Glomerular visceral epithelial cell (primary cell): ENCODE measurements around the gene PRKD2.
"Not testable (repeated sequence)": the region's sequence is repeated elsewhere in the genome, so short reads cannot be mapped to it uniquely, and the experiment has no call there.

Source experiments
- DNase-seq: peaks from one replicate; pipeline ENCODE4 v3.0.0-alpha.2; 2016; ENCODE audit errors: extremely low spot score

PRKD2 gene

DNA sequence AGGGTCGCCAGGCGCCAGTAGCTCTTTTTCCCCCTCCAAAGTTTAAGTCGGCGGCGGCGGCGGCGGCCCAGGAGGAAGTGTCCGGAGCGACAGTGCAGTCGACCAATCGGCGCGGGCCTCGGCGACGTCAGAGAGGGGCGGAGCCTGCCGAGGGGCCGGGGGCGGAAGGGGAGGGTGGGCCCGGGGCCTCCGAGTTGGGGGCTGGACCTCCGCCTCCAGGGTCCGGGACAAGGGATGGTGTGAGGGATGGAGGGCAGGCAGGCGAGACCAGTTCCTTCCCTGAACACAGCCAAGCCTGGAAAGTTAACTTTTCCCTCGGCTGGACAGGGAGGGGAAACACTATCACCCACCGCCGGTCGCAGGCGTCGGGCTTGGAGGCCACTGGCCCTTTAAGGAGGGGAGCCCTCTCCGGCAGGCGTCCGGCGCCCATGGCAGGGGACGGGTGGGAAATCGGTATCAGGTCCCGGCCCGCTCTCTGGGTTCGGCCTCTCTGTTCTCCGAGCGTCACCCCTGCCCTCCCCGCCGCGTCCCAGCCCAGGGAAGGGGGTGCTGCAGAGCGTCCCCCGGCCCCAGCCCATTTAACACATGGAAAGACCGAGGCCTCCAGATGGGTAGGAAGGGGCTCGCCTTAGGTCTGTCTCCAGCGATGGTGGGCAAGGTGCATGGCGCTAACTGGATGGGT is at the start of gene PRKD2:
TSS of gene PRKD2 (minus strand) at position 81 of the 682 bp plus-strand sequence. CDS start 744 bp downstream, outside the sequence.
- DNase-seq, result peak; percentile 82

DNA sequence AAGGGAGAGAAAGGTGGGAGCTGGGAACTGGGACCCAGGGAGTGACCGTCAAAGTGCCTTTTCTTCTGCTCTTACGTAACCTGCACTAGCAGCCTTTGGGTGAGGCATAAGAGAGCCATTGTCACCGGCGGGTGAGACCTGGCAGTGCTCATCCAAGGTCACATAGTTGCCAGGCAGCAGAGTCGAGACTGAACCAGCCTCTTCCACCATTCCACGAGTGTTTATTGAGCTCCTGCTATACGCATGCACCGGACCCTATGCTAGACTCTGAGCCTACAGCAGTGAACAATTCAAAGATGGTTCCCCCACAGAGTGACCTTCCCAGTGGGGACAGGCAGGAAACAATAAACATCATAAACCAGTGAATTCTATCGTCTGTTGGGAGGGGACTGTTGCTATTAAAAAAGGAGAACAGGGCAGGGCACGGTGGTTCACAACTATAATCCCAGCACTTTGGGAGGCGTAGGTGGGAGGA is 47.9 kb upstream of the PRKD2 start:
- no peak for DNase-seq

DNA sequence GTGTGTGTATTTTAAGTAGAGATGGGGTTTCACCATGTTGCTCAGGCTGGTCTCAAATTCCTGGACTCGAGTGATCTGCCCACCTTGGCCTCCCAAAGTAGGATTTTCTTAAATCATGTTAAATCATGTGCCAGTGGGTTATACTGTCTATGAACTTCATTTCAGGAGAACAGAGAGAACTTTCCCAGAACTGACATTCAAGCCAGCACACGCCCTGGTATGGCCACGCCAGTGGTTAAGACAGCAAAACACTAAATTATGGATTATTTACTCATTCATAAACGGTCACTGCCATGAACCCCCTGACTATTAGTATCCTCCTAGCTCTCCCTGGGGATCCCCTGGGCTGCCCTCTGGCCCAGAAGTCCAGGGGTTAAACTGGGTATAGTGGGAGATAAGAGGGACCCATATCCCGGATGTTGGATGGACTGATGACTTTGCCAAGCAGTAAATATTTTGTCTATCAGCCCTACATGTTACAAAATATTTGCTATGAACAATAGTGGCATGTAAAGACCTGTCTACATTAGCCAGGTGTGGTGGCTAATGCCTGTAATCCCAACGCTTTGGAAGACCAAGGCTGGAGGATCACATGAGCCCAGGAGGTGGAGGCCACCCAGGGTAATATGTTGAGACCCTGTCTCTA is 45.5 kb upstream of the PRKD2 start:
- no peak for DNase-seq

DNA sequence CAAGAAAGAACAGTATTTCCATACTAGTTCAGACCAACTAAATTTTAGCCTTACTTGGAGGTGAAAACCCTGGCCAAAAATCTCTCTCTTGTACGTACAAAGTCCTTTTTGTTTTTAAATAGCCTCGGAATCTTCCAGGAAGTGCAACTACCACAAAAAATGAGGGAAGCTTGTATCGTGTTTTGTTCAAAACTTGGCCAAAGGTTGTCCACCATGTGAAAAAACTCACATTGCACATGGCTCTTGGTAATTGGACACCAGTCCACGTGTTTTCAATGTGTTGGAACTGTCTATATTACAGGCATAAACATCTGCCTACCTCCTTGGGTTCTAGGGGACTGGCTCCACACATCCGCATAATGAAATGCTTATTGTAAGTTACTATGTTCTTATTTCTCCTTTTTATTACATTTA is 44.5 kb upstream of the PRKD2 start:
- DNase-seq, result no peak

DNA sequence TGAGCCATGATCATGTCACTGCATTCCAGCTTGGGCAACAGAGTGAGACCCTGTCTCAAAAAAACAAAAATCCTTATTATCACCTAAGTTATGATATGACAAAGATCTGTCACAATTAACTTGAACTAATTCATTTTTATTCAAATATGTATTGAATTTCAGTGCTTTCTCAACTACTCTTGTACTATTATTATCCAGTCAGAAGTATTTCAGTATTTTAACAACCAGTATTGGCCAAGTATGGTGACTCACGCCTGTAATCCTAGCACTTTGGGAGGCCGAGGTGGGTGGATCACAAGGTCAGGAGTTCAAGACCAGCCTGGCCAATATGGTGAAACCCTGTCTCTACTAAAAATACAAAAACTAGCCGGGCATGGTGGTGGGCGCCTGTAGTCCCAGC is 44.0 kb upstream of the PRKD2 start:
- DNase-seq, result not testable (repeated sequence)

DNA sequence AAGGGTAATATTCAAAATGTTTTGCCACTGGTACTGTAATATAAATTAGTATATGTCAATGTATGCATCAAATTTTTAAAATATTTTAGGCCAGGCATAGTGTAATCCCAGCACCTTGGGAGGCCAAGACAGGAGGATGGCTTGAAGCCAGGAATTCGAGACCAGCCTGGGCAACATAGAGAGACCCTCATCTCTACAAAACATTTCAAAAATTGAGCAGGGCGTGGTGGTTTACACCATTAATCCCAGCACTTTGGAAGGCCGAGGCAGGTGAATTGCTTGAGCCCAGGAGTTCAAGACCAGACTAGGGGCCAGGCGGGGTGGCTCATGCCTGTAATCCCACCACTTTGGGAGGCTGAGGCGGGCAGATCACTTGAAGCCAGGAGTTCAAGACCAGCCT is 43.4 kb upstream of the PRKD2 start:
- no peak for DNase-seq

DNA sequence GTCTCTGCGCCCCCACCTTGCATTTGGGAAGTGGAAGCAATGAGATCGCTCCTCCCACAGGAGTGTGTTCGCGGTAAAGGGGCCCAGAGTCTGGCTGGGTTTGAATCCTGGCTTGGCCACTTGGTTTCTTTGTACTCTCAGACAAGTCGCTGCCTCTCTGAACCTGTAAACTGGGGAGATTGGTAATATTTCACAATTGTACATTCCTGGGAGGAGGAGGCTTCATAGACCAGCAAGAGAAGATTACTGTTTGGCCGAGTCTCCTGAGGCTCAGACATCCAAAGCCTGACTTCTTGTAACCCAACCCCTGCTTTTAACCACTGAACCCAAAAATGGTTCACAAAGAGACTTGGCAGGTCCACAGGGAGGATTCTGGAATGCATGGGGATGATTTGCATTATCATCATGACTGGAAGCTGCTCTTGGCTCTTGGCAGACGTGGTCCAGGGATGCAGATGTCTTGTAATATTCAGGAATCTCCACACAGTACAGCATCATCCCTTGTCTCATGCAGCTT is 43.0 kb upstream of the PRKD2 start:
- DNase-seq, result no peak

DNA sequence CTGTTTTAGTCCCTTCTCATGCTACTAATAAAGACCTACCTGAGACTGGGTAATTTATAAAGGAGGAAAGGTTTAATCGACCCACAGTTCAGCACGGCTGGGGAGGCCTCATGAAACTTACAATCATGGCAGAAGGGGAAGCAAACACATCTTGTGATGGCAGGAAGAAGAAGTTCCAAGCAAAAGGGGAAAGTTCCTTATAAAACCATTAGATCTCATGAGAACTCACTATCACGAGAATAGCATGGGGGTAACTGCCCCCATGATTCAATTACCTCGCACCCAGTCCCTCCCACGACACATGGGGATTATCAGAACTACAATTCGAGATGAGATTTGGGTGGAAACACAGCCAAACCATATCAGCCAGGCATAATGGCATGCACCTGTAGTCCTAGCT is 42.3 kb upstream of the PRKD2 start:
- no peak for DNase-seq

DNA sequence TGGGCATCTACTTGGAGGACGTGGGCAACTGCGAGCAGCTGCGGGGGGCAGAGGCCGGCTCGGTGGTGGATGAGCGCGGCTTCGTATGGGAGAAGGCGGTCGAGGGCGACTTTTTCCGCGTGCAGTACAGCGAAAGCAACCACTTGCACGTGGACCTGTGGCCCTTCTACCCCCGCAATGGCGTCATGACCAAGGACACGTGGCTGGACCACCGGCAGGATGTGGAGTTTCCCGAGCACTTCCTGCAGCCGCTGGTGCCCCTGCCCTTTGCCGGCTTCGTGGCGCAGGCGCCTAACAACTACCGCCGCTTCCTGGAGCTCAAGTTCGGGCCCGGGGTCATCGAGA is 39.6 kb upstream of the PRKD2 start:
- DNase-seq, result no peak

DNA sequence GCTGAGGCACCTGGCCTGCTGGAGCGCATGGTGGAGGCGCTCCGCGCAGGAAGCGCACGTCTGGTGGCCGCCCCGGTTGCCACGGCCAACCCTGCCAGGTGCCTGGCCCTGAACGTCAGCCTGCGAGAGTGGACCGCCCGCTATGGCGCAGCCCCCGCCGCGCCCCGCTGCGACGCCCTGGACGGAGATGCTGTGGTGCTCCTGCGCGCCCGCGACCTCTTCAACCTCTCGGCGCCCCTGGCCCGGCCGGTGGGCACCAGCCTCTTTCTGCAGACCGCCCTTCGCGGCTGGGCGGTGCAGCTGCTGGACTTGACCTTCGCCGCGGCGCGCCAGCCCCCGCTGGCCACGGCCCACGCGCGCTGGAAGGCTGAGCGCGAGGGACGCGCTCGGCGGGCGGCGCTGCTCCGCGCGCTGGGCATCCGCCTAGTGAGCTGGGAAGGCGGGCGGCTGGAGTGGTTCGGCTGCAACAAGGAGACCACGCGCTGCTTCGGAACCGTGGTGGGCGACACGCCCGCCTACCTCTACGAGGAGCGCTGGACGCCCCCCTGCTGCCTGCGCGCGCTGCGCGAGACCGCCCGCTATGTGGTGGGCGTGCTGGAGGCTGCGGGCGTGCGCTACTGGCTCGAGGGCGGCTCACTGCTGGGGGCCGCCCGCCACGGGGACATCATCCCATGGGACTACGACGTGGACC is 39.1 kb upstream of the PRKD2 start:
- no peak for DNase-seq

DNA sequence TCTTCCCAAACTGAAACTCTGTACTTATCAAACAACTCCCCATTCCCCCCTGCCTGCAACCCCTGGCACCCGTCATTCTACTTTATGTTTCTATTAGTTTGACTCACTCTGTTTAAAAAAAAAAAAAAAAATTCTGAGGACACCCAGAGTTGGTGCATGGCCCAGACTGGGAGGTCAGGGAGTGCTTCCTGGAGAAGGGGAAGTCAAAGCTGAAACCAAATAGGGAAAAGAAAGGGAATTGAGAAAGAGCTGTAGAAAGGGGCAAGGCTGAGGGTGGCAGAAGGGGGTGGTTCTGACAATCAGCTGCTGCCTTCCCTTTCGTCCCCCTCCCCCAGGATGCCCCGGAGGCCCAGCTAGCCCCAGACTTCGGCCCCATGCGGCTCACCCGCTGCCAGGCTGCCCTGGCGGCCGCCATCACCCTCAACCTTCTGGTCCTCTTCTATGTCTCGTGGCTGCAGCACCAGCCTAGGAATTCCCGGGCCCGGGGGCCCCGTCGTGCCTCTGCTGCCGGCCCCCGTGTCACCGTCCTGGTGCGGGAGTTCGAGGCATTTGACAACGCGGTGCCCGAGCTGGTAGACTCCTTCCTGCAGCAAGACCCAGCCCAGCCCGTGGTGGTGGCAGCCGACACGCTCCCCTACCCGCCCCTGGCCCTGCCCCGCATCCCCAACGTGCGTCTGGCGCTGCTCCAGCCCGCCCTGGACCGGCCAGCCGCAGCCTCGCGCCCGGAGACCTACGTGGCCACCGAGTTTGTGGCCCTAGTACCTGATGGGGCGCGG is 38.4 kb upstream of the PRKD2 start:
- DNase-seq, result no peak

DNA sequence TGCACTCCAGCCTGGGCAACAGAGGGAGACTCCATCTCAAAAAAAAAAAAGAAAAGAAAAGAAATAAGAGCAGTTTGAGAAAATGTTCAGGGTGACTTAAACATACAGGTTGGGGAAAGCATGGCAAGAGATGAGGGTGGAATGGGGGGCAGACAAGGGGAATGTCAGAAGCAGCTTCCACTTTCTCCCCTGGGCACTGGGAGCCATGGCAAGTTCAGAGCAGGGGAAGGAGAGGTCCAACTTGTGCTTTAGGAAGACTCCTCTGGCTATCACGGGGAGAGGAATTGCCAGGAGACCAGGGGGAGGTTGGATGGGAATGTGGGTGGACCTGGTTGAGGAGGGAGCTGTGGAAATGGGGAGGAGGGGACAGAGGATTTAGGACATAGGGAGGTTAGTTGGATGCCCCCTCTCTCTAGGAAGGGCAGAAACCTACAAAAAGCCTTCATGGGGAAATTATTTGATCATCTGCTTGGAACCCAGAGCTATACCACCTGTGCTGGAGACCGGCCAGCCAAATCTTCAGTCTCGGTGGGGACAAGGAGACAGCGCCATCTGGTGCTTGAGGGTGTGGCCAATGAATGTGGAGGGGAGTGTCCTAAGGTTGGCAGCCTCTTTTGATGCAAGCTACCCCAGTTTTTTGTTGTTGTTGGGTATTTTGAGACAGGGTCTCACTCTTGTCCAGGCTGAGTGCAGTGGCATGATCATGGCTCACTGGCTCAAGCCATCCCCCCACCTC is 36.7 kb upstream of the PRKD2 start:
- DNase-seq, result peak; percentile 46

DNA sequence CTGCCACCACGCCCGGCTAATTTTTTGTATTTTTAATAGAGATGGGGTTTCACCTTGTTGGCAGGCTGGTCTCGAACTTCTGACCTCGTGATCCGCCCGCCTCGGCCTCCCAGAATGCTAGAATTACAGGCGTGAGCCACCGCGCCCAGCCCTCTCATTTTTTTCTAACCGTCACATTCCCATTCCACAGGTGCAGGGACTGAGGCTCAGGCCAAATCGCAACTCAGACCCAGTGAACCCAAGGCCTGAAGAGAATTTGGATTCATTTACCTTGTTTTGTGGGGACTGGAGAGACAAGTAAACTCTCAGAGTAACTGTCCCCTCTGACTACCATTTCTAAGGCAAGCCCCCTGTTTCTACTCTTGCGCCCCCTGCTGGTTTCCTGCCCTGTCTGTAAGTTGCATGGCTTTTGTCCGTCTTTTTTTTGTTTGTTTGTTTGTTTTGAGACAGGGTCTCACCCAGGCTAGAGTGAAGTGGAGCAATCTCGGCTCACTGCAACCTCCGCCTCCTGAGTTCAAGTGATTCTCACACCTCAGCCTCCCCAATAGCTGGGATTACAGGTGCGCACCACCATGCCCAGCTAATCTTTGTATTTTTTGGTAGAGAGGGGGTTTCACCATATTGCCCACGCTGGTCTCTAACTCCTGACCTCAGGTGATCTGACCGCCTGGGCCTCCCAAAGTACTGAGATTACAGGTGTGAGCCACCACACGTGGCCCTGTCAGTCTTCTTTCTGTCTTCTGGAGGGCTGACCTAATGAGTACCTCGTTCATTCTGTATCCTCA is 31.6 kb upstream of the PRKD2 start:
- DNase-seq, result no peak

DNA sequence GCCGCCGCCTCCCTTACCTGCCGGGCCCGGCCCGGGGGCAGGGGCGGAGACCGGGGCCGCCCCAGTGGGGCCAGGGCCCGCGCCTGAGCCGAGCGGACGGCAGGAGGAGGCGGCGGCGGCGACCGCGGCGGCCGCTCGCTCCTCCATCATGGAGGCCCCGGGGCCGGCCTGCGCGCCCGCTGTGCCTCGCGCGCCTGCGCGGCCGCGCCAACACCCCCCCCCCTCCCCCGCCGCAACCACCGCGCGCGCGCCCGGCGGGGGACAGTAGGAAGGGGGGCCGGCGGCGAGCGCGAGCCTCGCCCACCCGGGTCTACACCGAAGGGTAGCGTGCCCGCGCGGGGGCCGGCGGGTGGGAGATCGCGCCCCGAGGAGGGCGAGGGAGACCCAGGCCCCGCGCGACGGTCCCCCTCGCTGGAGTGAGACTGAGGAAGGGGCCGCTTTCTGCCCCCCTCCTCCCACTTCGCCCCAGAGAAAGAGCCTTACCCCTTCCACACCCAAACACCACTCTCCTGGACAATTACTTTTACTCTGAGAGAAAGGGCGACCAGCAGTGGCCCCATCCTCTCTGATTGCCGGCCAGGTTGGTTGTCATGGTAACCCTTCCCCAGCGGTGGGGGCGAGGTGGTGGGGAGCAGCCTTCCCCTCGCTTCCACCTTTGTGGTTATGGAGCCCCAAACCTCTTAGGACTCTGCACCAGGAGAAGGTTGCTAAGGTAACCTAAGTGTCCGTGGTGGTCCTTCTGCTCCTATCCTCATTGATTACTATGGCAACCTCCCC is 29.6 kb upstream of the PRKD2 start, which contains the start of gene STRN4:
TSS of gene STRN4 (minus strand) at position 170 of the 777 bp plus-strand sequence. CDS start at position 150, 20 bp downstream.
- peak; percentile 60 for DNase-seq

DNA sequence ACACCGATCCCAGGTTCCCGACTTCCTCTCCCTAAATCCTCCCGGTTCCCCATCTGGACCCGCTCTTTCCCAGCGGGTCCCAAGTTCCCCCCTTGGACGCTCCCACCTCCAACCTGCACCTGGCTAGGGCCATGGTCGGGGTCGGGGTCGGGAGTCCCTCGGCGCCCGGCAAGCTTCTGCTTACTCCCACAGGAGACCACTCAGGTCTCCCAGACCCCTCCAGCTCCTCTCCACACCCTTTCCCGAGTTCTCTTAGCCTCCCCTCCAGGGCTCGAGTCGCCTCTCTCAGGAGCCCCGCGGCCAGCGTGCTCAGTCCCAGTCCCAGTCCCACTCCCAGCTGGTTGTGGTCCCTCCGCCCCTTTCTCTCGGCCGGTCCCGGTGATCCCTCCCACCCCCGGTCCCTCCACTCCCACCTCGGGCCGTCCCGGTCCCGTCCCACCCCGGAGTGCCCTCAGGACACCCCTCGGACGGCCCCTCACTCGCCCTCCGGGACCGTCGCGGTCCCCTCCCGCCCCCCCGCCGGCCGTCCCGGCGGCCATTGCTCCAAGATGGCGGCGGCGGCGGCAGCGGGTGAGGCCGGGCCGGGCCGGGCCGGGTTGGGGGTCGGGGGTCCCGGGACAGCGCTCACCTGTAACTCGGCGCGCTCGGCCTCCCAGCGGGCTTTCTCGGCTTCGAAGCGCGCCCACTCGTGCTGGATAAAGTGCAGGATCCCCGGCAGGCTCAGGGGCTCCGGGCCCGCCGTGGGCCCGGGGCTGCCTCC is 28.8 kb upstream of the PRKD2 start, which contains the start of gene FKRP:
TSS of gene FKRP (plus strand) at position 537 of the 760 bp plus-strand sequence. CDS start 9,394 bp downstream, outside the sequence.
- no peak for DNase-seq

DNA sequence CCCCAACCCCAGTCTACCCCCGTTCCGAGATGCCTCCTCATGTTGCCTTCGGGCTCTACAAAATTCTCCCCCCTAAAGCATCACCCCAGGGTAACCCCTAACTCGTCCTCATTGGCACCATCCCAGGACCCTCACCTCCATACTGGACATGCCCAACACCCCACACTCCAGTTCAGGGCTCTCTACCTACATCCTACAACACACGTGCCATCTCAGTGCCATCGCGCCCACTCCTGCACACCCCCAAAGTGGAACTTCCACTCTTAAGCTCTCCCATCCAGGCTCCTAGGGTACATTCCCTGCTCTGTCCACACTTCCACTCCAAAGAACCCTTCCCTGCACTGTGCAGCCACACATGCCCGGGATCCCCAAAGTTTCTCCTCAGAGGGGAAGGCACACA is 28.1 kb upstream of the PRKD2 start:
- no peak for DNase-seq

DNA sequence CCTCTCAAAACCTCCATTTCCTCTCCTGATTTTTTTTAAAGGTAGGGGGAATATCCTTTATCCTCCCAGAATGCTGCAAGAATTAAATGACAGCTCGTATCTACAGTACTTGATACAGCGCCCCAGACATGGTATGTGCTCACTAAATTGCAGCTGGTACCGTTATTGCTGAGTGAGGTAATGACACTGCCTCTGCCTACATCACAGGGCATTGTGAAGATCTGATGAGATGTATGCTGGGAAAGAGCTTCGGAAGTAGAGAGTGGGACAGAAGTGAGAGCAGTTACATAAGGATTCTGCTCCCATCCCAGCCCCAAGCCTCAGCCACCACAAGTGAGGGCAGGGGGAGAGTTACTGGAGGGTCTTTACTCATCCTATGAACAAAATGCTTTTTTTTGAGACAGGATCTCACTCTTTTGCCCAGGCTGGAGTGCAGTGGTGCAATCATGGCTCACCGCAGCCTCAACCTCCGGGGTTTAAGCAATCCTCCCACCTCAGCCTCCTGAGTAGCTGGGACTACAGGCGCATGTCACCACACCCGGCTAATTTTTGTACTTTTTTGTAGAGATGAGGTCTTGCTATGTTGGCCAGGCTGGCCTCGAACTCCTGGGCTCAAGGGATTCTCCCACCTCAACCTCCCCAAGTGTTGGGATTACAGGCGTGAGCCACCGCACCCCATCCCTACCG is 27.2 kb upstream of the PRKD2 start:
- no peak for DNase-seq

DNA sequence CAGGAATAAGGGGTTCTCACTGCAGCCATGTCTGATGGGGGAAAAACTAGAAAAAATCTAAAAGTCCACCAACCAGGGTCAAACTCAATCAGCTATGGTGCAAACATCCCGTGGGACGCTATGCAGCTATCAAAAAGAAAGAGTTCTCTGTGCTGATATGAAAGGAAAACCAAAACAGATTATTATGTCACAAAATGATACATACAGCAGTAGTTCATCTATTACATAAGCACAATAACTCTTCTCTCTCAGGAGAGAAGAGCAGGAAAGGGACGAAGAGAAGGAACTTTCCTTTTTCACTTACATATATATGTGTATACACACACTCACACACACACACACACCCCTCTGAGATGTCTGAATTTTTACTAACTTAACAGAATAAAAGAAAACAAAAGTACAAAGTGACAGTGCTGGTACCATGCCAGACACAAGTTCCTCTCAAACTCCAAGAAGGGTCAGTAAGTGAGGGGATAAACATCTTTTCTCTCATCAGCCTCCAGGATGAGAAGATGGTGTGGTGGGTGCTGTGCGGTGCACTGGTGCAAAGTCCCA is 26.1 kb upstream of the PRKD2 start:
- DNase-seq, result no peak
